HEK293T (cell line): Measurements from ENCODE around the gene EXOC6.

Experiments
- CTBP1 ChIP-seq: fragments of 450-650 bp; IDR thresholded peaks from 2 replicates; pipeline ENCODE4 v1.6.1; 2016; ENCODE audit warnings: borderline replicate concordance
- FOXK2 ChIP-seq: fragments of 450-650 bp; IDR thresholded peaks from 2 replicates; pipeline ENCODE4 v1.6.1; 2016; ENCODE audit warnings: mild to moderate bottlenecking
- SP1 ChIP-seq: fragments of 450-650 bp; IDR thresholded peaks from 2 replicates; pipeline ENCODE4 v1.6.1; 2017
- SUZ12 ChIP-seq: fragments of 450-650 bp; IDR thresholded peaks from 2 replicates; pipeline ENCODE4 v1.6.1; 2016; ENCODE audit warnings: mild to moderate bottlenecking
- TARDBP ChIP-seq: fragments of 450-650 bp; IDR thresholded peaks from 2 replicates; pipeline ENCODE4 v1.6.1; 2016
- ZNF384 ChIP-seq: fragments of 450-650 bp; IDR thresholded peaks from 2 replicates; pipeline ENCODE4 v1.6.1; 2016

DNA sequence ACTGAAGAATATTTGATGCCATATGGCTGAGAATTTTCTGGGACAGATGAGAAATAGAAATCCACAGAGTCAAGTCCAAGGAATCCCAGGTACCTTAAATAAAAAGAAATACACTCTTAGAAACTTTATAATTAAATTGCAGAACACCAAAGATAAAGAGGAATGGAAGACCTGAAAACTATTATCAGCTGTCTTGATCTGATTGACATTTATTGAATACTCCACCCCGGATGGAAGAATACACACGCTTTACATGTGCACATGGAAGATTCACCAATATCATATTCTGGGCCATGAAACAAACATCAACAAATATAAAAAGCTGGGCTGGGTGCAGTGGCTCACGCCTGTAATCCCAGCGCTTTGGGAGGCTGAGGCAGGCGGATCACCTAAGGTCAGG, 81.6 kb downstream of the EXOC6 start:
- no peak for TF ChIP-seq CTBP1
- no peak for TF ChIP-seq SUZ12
- TF ChIP-seq SP1, result no peak
- no peak for TF ChIP-seq TARDBP
- no peak for TF ChIP-seq FOXK2
- no peak for TF ChIP-seq ZNF384
